PC-9 (cell line): ENCODE results near the gene GLRX2. TPM values are rescaled to one million over a fixed set of nuclear protein-coding genes. Genes with fewer than 3 reads are reported as not detected.

Experiments used
- BruUV-seq: library from RNA; stranded (reverse); fragments of 400-500 nt; replicated peaks from 2 replicates; lab custom pipeline; 2021; lab: Mats Ljungman, UMichigan
- CTCF ChIA-PET: fragments of 300-600 bp; sonication (Branson Sonifier 250); formaldehyde crosslinking; loops from one replicate; lab custom pipeline; 2022; ENCODE audit warnings: antibody characterized with exemption; lab: Charles Lee
- POLR2A ChIA-PET: fragments of 300-600 bp; sonication (Branson Sonifier 250); formaldehyde crosslinking; loops from one replicate; lab custom pipeline; 2022; ENCODE audit warnings: antibody characterized with exemption; ENCODE audit not compliant: unreplicated experiment; lab: Charles Lee
- DNase-seq, 2 experiments: peaks; one replicate each; pipeline versions ENCODE4 v3.0.0 to v3.0.0-alpha.2; 2015 to 2022; ENCODE audit warnings: mixed read lengths in 1 of 2
- H2AFZ ChIP-seq: fragments of 200-600 bp; sonication (generic); 2 replicates; pipeline ENCODE4 v1.8.1; 2017; ENCODE audit warnings: antibody characterized with exemption
- H3F3A ChIP-seq: fragments of 200-600 bp; sonication (generic); 2 replicates; pipeline ENCODE4 v1.8.1; 2017; ENCODE audit warnings: antibody characterized with exemption, mild to moderate bottlenecking, low read depth; ENCODE audit not compliant: insufficient read depth
- H3K27ac ChIP-seq: fragments of 200-600 bp; sonication (generic); 2 replicates; pipeline ENCODE4 v1.6.1; 2016; ENCODE audit warnings: mixed run types
- H3K27me3 ChIP-seq: fragments of 200-600 bp; sonication (generic); 2 replicates; pipeline ENCODE4 v1.6.1; 2016; ENCODE audit warnings: low read depth, mixed run types; ENCODE audit not compliant: insufficient read depth
- H3K36me3 ChIP-seq: fragments of 200-600 bp; sonication (generic); 2 replicates; pipeline ENCODE4 v1.6.1; 2016; ENCODE audit warnings: low read depth, mixed run types
- H3K4me1 ChIP-seq: fragments of 200-600 bp; sonication (generic); replicated peaks from 2 replicates; pipeline ENCODE4 v1.6.1; 2016; ENCODE audit warnings: mixed run types; ENCODE audit not compliant: insufficient read depth
- H3K4me2 ChIP-seq: fragments of 200-600 bp; sonication (generic); 2 replicates; pipeline ENCODE4 v1.6.1; 2017; ENCODE audit warnings: mixed run types
- H3K4me3 ChIP-seq: fragments of 200-600 bp; sonication (generic); 2 replicates; pipeline ENCODE4 v1.6.1; 2016; ENCODE audit warnings: mixed run types
- H3K79me2 ChIP-seq: fragments of 200-600 bp; sonication (generic); 2 replicates; pipeline ENCODE4 v1.6.1; 2017; ENCODE audit warnings: low read depth, mixed run types
- H3K9me2 ChIP-seq: fragments of 200-600 bp; sonication (generic); 2 replicates; pipeline ENCODE4 v1.8.1; 2017; ENCODE audit warnings: mild to moderate bottlenecking; ENCODE audit not compliant: insufficient read depth
- H3K9me3 ChIP-seq: fragments of 200-600 bp; sonication (generic); 2 replicates; pipeline ENCODE4 v1.8.1; 2016; ENCODE audit warnings: low read depth; ENCODE audit not compliant: insufficient read depth
- H4K20me1 ChIP-seq: fragments of 200-600 bp; sonication (generic); 2 replicates; pipeline ENCODE4 v1.8.1; 2017; ENCODE audit not compliant: insufficient read depth
- CTCF ChIP-seq: fragments of 200-600 bp; sonication (generic); conservative IDR thresholded peaks from 2 replicates; pipeline ENCODE4 v1.6.1; 2017; ENCODE audit warnings: mixed run types, antibody characterized with exemption, mild to moderate bottlenecking, moderate library complexity
- EZH2 ChIP-seq: fragments of 200-600 bp; sonication (generic); IDR thresholded peaks from 2 replicates; pipeline ENCODE4 v1.8.0; 2017; ENCODE audit warnings: antibody characterized with exemption, low read depth
- intact Hi-C: fragments of 100-400 bp; cut with micrococcal nuclease; formaldehyde crosslinking; loops from one replicate; pipeline ENCODE4 v1.10.0; 2022; ENCODE audit not compliant: unreplicated experiment
- total RNA-seq: library from RNA; stranded (reverse); gene quantifications from 2 replicates; pipeline ENCODE4 v1.2.3, GENCODE V29; 2021

GLRX2 gene
- total RNA-seq, 1 experiment from 2014 or later, result 16.7 TPM

- DNase-seq, result no peak
- Histone ChIP-seq H4K20me1 (no peaks in the 10 kb centered on the region), H3K9me2 (no peaks in the 10 kb centered on the region), H2AFZ (no peak overlapping the region), H3K27ac (no peak overlapping the region), H3K4me3 (no peak overlapping the region), H3F3A (no peaks in the 10 kb centered on the region), H3K36me3 (peaks cover 38% of the 10 kb centered on the region), H3K4me1 (no peaks in the 10 kb centered on the region), H3K4me2 (no peak overlapping the region), H3K9me3 (no peaks in the 10 kb centered on the region; the same call in 1 of the 2 replicates), H3K79me2 (no peaks in the 10 kb centered on the region), H3K27me3 (no peaks in the 10 kb centered on the region)
- no TSS peak for BruUV-seq
- TF ChIP-seq CTCF (no peak), EZH2 (no peak)
- CTCF ChIA-PET, result no interaction called here
- POLR2A ChIA-PET, result no interaction called here
- intact Hi-C loops, result no loop called here
Measured at GRCh38 chr1:193083365-193084088, 21.7 kb downstream of the GLRX2 start.

- Histone ChIP-seq H3K36me3 (peaks cover 53% of the 10 kb centered on the region), H3F3A (no peaks in the 10 kb centered on the region), H4K20me1 (no peaks in the 10 kb centered on the region), H3K9me3 (no peaks in the 10 kb centered on the region; the same call in 1 of the 2 replicates), H2AFZ (no peak overlapping the region), H3K4me2 (no peak overlapping the region), H3K27me3 (no peaks in the 10 kb centered on the region), H3K9me2 (no peaks in the 10 kb centered on the region), H3K4me1 (no peaks in the 10 kb centered on the region), H3K4me3 (no peak overlapping the region), H3K79me2 (no peaks in the 10 kb centered on the region), H3K27ac (no peak overlapping the region)
- BruUV-seq, result no TSS peak
- ChIA-PET CTCF (no interaction called here), POLR2A (no interaction called here)
- no peak for TF ChIP-seq EZH2
- TF ChIP-seq CTCF, result no peak
- intact Hi-C loops, result no loop called here
- no peak for DNase-seq
Measured at GRCh38 chr1:193079187-193079586, 26.0 kb downstream of the GLRX2 start.

- CTCF ChIA-PET, result no interaction called here
- no peaks in the 10 kb centered on the region; the same call in 1 of the 2 replicates for H3K9me3 ChIP-seq
- no peak overlapping the region for H3K4me2 ChIP-seq
- BruUV-seq, result no TSS peak
- DNase-seq, result no peak
- no peak for TF ChIP-seq EZH2
- TF ChIP-seq CTCF, result no peak
- intact Hi-C loops, result no loop called here
- no peaks in the 10 kb centered on the region for H3K27me3 ChIP-seq
- H2AFZ ChIP-seq, result no peak overlapping the region
- no peak overlapping the region for H3K27ac ChIP-seq
- 0 out of 2 replicates have a peak, but pooled peaks cover 4% of the 10 kb centered on the region for H3K79me2 ChIP-seq
- H3K9me2 ChIP-seq, result no peaks in the 10 kb centered on the region
- H3K36me3 ChIP-seq, result peaks cover 47% of the 10 kb centered on the region
- H4K20me1 ChIP-seq, result no peaks in the 10 kb centered on the region
- H3K4me1 ChIP-seq, result no peaks in the 10 kb centered on the region
- POLR2A ChIA-PET, result no interaction called here
- H3K4me3 ChIP-seq, result no peak overlapping the region
- no peaks in the 10 kb centered on the region for H3F3A ChIP-seq
Measured at GRCh38 chr1:193077991-193078390, 27.2 kb downstream of the GLRX2 start.
